Measurements from ENCODE around the gene PRDX2. TPM values are rescaled to one million over a fixed set of nuclear protein-coding genes. Genes with fewer than 3 reads are reported as not detected.

Gene PRDX2
- total and polyA plus RNA-seq, 2 donors (not counting 3 experiments of a cell fraction or from before 2014, with no cell fraction given): 247 to 492 TPM

GRCh38 chr19:12759686-12760085 lies 41.9 kb downstream of the PRDX2 start:
- H3K4me2 ChIP-seq (ENCODE audit: insufficient read depth, low read length): no peak overlapping the region
- intact Hi-C loops (cut with micrococcal nuclease) (loop anchor here (1.0 to 2.0 kb wide), 3 partner anchors 15 to 88 kb away; partner anchors contain the start of gene HOOK2), dilution Hi-C loops (cut with MboI; ENCODE audit: extremely low pct_ligation_motif_present, low sequenced_read_pairs) (no loop called here)

More at GRCh38 chr19:12759686-12760085, 41.9 kb downstream of the PRDX2 start:
- POLR2A ChIA-PET: interaction anchor here (1.3 kb wide), 1 partner anchor 30 kb away, joined by 4 read pairs; no protein-coding TSS in a partner anchor
- Histone ChIP-seq H3K27me3 (ENCODE audit: control insufficient read depth in 2 of 2, insufficient read depth in 2 of 2, low read length in 2 of 2) (no peaks in the 10 kb centered on the region), H3K27ac (ENCODE audit: insufficient read depth, low read depth, low read length) (no peak overlapping the region), H3K36me3 (ENCODE audit: control insufficient read depth in 2 of 2, extremely low read depth in 1 of 2, insufficient read depth in 2 of 2, low read length in 2 of 2) (no peaks in the 10 kb centered on the region), H3K79me2 (ENCODE audit: control insufficient read depth, insufficient read depth, low read length) (no peaks in the 10 kb centered on the region), H3K4me3 (replicated peaks in 1 of 3; ENCODE audit: insufficient read depth in 1 of 3, low read depth in 1 of 3, low read length in 3 of 3) (no peak overlapping the region), H3K4me1 (ENCODE audit: control insufficient read depth, extremely low read depth, insufficient read depth, low read length) (no peaks in the 10 kb centered on the region), H2AFZ (ENCODE audit: low read depth, low read length) (no peak overlapping the region), H3K9ac (replicated peaks; ENCODE audit: extremely low read depth, insufficient read depth, low read length) (no peak overlapping the region), H4K20me1 (replicated peaks; ENCODE audit: control insufficient read depth, extremely low read depth, insufficient read depth, low read length) (no peaks in the 10 kb centered on the region), H3K9me3 (replicated peaks; ENCODE audit: control insufficient read depth, insufficient read depth, low read length) (no peaks in the 10 kb centered on the region), H3K9me1 (replicated peaks; ENCODE audit: control insufficient read depth, extremely low read depth, insufficient read depth, low read length) (no peaks in the 10 kb centered on the region)
- BruUV-seq (replicated peaks): no TSS peak
- FAIRE-seq: no peak
- DNase-seq (ENCODE audit: low read depth, low spot score): no peak
- no peak for TF ChIP-seq POLR2A (IDR thresholded peaks at IDR 0.05; ENCODE audit: low read depth, low read length)
- TF ChIP-seq JUN (IDR thresholded peaks at IDR 0.05; ENCODE audit: borderline replicate concordance, insufficient read depth, insufficient read length, low read depth): no peak
- no peak for TF ChIP-seq MAX (IDR thresholded peaks at IDR 0.05; ENCODE audit: insufficient read depth, insufficient read length)
- no peak for TF ChIP-seq MYC (IDR thresholded peaks at IDR 0.05; ENCODE audit: low read depth, low read length)
- TF ChIP-seq GATA2 (IDR thresholded peaks at IDR 0.05; ENCODE audit: insufficient read depth, insufficient read length, low read depth, low read length): no peak
- no peak for TF ChIP-seq EZH2 (IDR thresholded peaks at IDR 0.05; ENCODE audit: borderline replicate concordance, low read depth, low read length, severe bottlenecking)
- TF ChIP-seq POLR2AphosphoS5 (IDR thresholded peaks at IDR 0.05; ENCODE audit: insufficient read depth, low read depth, low read length): no peak
- no peak for TF ChIP-seq FOS (IDR thresholded peaks at IDR 0.05; ENCODE audit: borderline replicate concordance, insufficient read depth, low read length)
- no peak for TF ChIP-seq CTCF (IDR thresholded peaks at IDR 0.05; ENCODE audit: extremely low read depth in 1 of 2, insufficient read depth in 1 of 2, low read depth in 1 of 2, low read length in 2 of 2)
- CTCF ChIA-PET: interaction anchor here (0.9 to 12.6 kb wide), 18 partner anchors 9 to 174 kb away, joined by 3 to 524 read pairs (median 7); partner anchors contain the start of genes BEST2, FARSA, GET3 and HOOK2

Measured in endothelial cell of umbilical vein (primary cell).